Nasal cavity respiratory epithelium epithelial cell of viscerocranial mucosa (primary cell): Measurements from ENCODE around the gene OR13C8. TPM values are rescaled to one million over a fixed set of nuclear protein-coding genes. Genes with fewer than 3 reads are reported as not detected.

Experiments used
- total RNA-seq: library from RNA; depleted of rRNA; stranded (reverse); fragments of >200 nt; gene quantifications from 2 replicates; pipeline ENCODE4 v1.2.3, GENCODE V29; 2014

The OR13C8 gene, protein sequence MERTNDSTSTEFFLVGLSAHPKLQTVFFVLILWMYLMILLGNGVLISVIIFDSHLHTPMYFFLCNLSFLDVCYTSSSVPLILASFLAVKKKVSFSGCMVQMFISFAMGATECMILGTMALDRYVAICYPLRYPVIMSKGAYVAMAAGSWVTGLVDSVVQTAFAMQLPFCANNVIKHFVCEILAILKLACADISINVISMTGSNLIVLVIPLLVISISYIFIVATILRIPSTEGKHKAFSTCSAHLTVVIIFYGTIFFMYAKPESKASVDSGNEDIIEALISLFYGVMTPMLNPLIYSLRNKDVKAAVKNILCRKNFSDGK
- not detected in 2 replicates for total RNA-seq

DNA sequence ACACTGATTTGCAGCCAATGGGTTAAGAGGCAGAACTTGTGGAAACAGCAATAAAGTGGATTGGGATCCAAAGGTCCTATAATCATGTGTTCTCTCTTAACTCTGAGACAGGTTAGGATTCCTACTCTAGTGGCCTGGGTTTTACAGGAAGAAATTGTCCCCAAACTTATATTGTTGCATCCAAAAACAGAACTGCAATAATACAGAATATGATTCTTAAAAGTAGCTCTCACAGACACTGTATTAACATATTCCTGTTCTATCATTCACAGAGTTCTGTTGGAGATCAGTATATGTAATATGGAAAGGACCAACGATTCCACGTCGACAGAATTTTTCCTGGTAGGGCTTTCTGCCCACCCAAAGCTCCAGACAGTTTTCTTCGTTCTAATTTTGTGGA, at the start of gene OR13C8:
Gene OR13C8, plus strand, starts transcription at position 301 of the 400 bp plus-strand sequence. Its CDS starts 0 bp downstream, at position 301.

DNA sequence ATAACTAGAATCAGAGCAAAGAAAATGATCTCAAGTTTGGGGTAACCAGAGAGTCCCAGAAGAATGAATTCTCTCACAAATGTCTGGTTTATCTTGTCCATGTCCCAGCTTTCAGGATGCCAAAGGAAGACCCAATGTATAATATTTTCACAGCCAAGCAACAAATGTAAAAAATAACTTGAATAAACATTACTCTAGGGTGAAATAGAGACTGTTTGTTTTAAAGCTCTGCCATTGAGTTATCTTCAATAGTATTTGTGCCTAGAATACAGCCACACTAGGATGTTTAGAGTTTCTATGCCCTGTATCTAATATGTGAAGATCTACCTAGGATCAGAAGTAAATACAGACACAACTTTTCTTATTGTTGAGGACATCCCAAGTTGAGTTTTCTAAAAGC, 41.9 kb upstream of the OR13C8 start, which contains the start of gene OR13C4:
Gene OR13C4, minus strand, starts transcription at position 101 of the 400 bp plus-strand sequence. Its CDS starts 0 bp downstream, at position 101.

DNA sequence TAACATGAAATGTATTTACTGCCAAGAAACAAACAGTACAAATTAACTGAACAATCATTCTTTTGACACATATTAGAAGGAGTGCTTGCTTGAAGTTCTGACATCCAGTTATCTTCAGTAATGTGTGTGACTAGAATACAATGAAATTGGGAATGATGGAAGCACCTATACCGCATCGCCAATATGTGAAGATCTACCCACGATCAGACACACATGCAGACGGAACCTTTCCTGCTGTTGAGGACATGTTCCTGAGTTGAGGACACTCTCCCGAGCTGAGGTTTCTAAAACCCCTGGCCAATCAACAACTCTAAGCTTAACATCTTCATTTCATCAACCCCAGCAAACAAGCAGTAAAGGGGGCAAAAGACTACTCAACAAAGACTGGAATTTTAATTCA, 32.2 kb upstream of the OR13C8 start, which contains the start of gene OR13C3:
Gene OR13C3, minus strand, starts transcription at position 101 of the 400 bp plus-strand sequence. CDS start 133 bp downstream, outside the sequence.

DNA sequence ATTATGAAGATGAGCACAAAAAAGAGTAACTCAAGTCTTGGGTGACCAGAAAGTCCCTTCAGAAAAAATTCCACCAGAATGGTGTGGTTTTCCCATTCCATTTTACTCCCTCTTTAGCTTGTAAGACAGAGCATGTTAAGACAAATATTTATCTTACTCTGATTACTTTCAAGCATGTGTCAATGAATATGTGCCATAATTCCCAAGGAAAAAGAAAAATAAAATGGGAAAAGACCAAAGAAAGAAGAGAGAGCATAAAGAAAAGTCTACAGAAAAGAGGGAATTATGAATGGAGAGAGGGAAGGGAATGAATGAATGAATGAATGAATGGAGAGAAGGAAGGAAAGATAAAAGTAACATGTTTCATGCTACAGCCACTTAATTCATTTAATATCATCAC, 30.3 kb downstream of the OR13C8 start, which contains the start of gene OR13C5:
Gene OR13C5, minus strand, starts transcription at position 101 of the 400 bp plus-strand sequence. Its CDS starts 0 bp downstream, at position 101.

DNA sequence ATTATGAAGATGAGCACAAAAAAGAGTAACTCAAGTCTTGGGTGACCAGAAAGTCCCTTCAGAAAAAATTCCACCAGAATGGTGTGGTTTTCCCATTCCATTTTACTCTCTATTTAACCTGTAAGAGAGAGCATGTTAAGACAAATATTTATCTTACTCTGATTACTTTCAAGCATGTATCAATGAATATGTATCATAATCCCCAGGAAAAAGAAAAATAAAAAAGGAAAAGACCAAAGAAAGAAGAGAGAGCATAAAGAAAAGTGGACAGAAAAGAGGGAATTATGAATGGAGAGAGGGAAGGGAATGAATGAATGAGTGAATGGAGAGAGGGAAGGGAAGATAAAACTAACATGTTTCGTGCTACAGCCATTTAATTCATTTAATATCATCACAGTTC, 36.6 kb downstream of the OR13C8 start, which contains the start of gene OR13C2:
Gene OR13C2, minus strand, starts transcription at position 101 of the 400 bp plus-strand sequence. Its CDS starts 0 bp downstream, at position 101.

DNA sequence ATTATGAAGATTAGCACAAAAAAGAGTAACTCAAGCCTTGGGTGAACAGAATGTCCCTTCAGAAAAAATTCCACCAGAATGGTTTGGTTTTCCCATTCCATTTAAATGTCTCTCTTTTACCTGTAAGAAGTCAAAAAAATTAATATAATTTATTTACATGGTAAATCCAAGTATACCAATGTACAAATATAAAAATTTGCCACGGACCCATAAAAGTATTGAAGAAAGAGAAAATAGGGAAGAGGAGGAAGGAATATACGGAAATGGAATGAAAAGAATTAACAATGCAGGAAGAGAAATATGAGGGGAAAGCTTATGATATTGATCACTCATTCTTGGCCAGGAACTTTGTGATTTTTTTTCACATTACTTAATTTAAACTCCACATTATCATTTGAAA, 49.1 kb downstream of the OR13C8 start, which contains the start of gene OR13C9:
Gene OR13C9, minus strand, starts transcription at position 101 of the 400 bp plus-strand sequence. Its CDS starts 0 bp downstream, at position 101.

Other genes with a start within 250 kb of the OR13C8 start
- gene OR13F1, start 64.9 kb upstream of the OR13C8 start, total RNA-seq: not detected in 2 replicates
- not detected in 2 replicates for gene OR13C4, start 42.0 kb upstream of the OR13C8 start, total RNA-seq
- gene OR13C3, start 32.3 kb upstream of the OR13C8 start, total RNA-seq: not detected in 2 replicates
- not detected in 2 replicates for gene OR13C5, start 30.2 kb downstream of the OR13C8 start, total RNA-seq
- not detected in 2 replicates for gene OR13C2, start 36.5 kb downstream of the OR13C8 start, total RNA-seq
- not detected in 2 replicates for gene OR13C9, start 49.0 kb downstream of the OR13C8 start, total RNA-seq
- not detected in 2 replicates for gene OR13D1, start 125.3 kb downstream of the OR13C8 start, total RNA-seq
- 17.4 and 24.9 TPM in 2 replicates for gene NIPSNAP3A, start 178.5 kb downstream of the OR13C8 start, total RNA-seq
- under 0.01 and 0.43 TPM in 2 replicates for gene NIPSNAP3B, start 195.0 kb downstream of the OR13C8 start, total RNA-seq